ENCODE results near the gene PAF1. TPM values are rescaled to one million over a fixed set of nuclear protein-coding genes. Genes with fewer than 3 reads are reported as not detected.

PAF1 gene
- total RNA-seq, 1 donor from 2014 or later: 36.2 TPM

GRCh38 chr19:39428283-39429112 is 37.6 kb upstream of the PAF1 start:
- peak; percentile 72 for DNase-seq
- H3K27me3 Mint-ChIP-seq (ENCODE audit: unreplicated experiment): peaks cover 15% of the 10 kb centered on the region
- H3K4me3 Mint-ChIP-seq (ENCODE audit: unreplicated experiment): no peak overlapping the region
- H3K4me1 Mint-ChIP-seq (ENCODE audit: low read depth, unreplicated experiment): peaks cover 2% of the 10 kb centered on the region
- H3K36me3 Mint-ChIP-seq (ENCODE audit: unreplicated experiment): no peaks in the 10 kb centered on the region
- H3K9me3 Mint-ChIP-seq (ENCODE audit: unreplicated experiment): no peaks in the 10 kb centered on the region
- peak overlapping the region; percentile 33 for H3K27ac Mint-ChIP-seq (ENCODE audit: unreplicated experiment)
- no peak for TF ChIP-seq CTCF (IDR thresholded peaks at IDR 0.05; ENCODE audit: partially characterized antibody, unreplicated experiment)

- H3K4me3 Mint-ChIP-seq (ENCODE audit: unreplicated experiment): no peak overlapping the region
- DNase-seq: no peak
- TF ChIP-seq CTCF (IDR thresholded peaks at IDR 0.05; ENCODE audit: partially characterized antibody, unreplicated experiment): no peak
- no peaks in the 10 kb centered on the region for H3K36me3 Mint-ChIP-seq (ENCODE audit: unreplicated experiment)
- no peak overlapping the region for H3K27ac Mint-ChIP-seq (ENCODE audit: unreplicated experiment)
- H3K9me3 Mint-ChIP-seq (ENCODE audit: unreplicated experiment): peaks cover 2% of the 10 kb centered on the region
- H3K27me3 Mint-ChIP-seq (ENCODE audit: unreplicated experiment): peaks cover 15% of the 10 kb centered on the region
- H3K4me1 Mint-ChIP-seq (ENCODE audit: low read depth, unreplicated experiment): peaks cover 2% of the 10 kb centered on the region
Observed at GRCh38 chr19:39427707-39428106, 36.8 kb upstream of the PAF1 start.

GRCh38 chr19:39426170-39426569 is 35.3 kb upstream of the PAF1 start:
- Mint-ChIP-seq H3K27ac (ENCODE audit: unreplicated experiment) (no peak overlapping the region), H3K36me3 (ENCODE audit: unreplicated experiment) (no peaks in the 10 kb centered on the region), H3K4me1 (ENCODE audit: low read depth, unreplicated experiment) (peaks cover 2% of the 10 kb centered on the region), H3K27me3 (ENCODE audit: unreplicated experiment) (peaks cover 15% of the 10 kb centered on the region), H3K4me3 (ENCODE audit: unreplicated experiment) (no peak overlapping the region), H3K9me3 (ENCODE audit: unreplicated experiment) (peaks cover 2% of the 10 kb centered on the region)
- no peak for DNase-seq
- no peak for TF ChIP-seq CTCF (IDR thresholded peaks at IDR 0.05; ENCODE audit: partially characterized antibody, unreplicated experiment)

- H3K4me1 Mint-ChIP-seq (ENCODE audit: low read depth, unreplicated experiment): peaks cover 2% of the 10 kb centered on the region
- no peak overlapping the region for H3K27ac Mint-ChIP-seq (ENCODE audit: unreplicated experiment)
- H3K4me3 Mint-ChIP-seq (ENCODE audit: unreplicated experiment): no peak overlapping the region
- peaks cover 15% of the 10 kb centered on the region for H3K27me3 Mint-ChIP-seq (ENCODE audit: unreplicated experiment)
- DNase-seq: no peak
- H3K36me3 Mint-ChIP-seq (ENCODE audit: unreplicated experiment): no peaks in the 10 kb centered on the region
- peaks cover 2% of the 10 kb centered on the region for H3K9me3 Mint-ChIP-seq (ENCODE audit: unreplicated experiment)
- no peak for TF ChIP-seq CTCF (IDR thresholded peaks at IDR 0.05; ENCODE audit: partially characterized antibody, unreplicated experiment)
Observed at GRCh38 chr19:39425744-39426143, 34.8 kb upstream of the PAF1 start.

GRCh38 chr19:39424934-39425333 is 34.0 kb upstream of the PAF1 start:
- no peak overlapping the region for H3K4me3 Mint-ChIP-seq (ENCODE audit: unreplicated experiment)

More at GRCh38 chr19:39424934-39425333, 34.0 kb upstream of the PAF1 start:
- no peak for DNase-seq
- no peak overlapping the region for H3K27ac Mint-ChIP-seq (ENCODE audit: unreplicated experiment)
- H3K9me3 Mint-ChIP-seq (ENCODE audit: unreplicated experiment): peaks cover 2% of the 10 kb centered on the region
- H3K4me1 Mint-ChIP-seq (ENCODE audit: low read depth, unreplicated experiment): peaks cover 2% of the 10 kb centered on the region
- H3K27me3 Mint-ChIP-seq (ENCODE audit: unreplicated experiment): peaks cover 15% of the 10 kb centered on the region
- TF ChIP-seq CTCF (IDR thresholded peaks at IDR 0.05; ENCODE audit: partially characterized antibody, unreplicated experiment): no peak
- H3K36me3 Mint-ChIP-seq (ENCODE audit: unreplicated experiment): no peaks in the 10 kb centered on the region

All from glutamatergic neuron (in vitro differentiated cells).